ENCODE measurements around the gene PLEKHG1. TPM values are rescaled to one million over a fixed set of nuclear protein-coding genes. Genes with fewer than 3 reads are reported as not detected.

PLEKHG1 gene
- total and polyA plus RNA-seq, 8 donors, result 1.3 to 6.4 (median 2.6) TPM

- 33 to 46% methylated on average over 6 of the region's 6 CpGs for WGBS, 2 donors
- intact Hi-C loops (cut with DNase I), result no loop called here
- peak; percentile 70 for FAIRE-seq
- no peak for TF ChIP-seq CTCF (IDR thresholded peaks at IDR 0.05)
- Histone ChIP-seq H3K4me3 (no peak overlapping the region), H3K36me3 (no peaks in the 10 kb centered on the region), H3K4me1 (peaks cover 0 to 8% (median 0%) of the 10 kb centered on the region in 3 donors), H3K27me3 (no peaks in the 10 kb centered on the region), H3K9me3 (no peaks in the 10 kb centered on the region), H3K27ac (no peak overlapping the region)
- no peak for DNase-seq
- ATAC-seq, result peak in 3 of 4 donors; percentile 41 to 56 (median 55)
Observed at GRCh38 chr6:150641398-150642139, 41.9 kb downstream of the PLEKHG1 start.

- intact Hi-C loops (cut with DNase I), result no loop called here
- Histone ChIP-seq H3K9me3 (no peaks in the 10 kb centered on the region), H3K4me1 (peaks cover 0 to 8% (median 0%) of the 10 kb centered on the region in 3 donors), H3K4me3 (no peak overlapping the region), H3K36me3 (no peaks in the 10 kb centered on the region), H3K27me3 (no peaks in the 10 kb centered on the region), H3K27ac (no peak overlapping the region)
- ATAC-seq (no peak), FAIRE-seq (no peak), DNase-seq (no peak)
- no peak for TF ChIP-seq CTCF (IDR thresholded peaks at IDR 0.05)
- WGBS, 2 donors, result 91 to 94% methylated on average over 2 of the region's 2 CpGs
Observed at GRCh38 chr6:150646228-150646627, 46.5 kb downstream of the PLEKHG1 start.

- no peak for TF ChIP-seq CTCF (IDR thresholded peaks at IDR 0.05)
- H3K9me3 ChIP-seq, result no peaks in the 10 kb centered on the region
- H3K4me3 ChIP-seq, result no peak overlapping the region
- ATAC-seq, result no peak
- H3K27ac ChIP-seq, result no peak overlapping the region
- H3K4me1 ChIP-seq, result peaks cover 0 to 2% (median 0%) of the 10 kb centered on the region in 3 donors
- no peak for FAIRE-seq
- H3K36me3 ChIP-seq, result no peaks in the 10 kb centered on the region
- intact Hi-C loops (cut with DNase I), result no loop called here
- DNase-seq, result no peak
- H3K27me3 ChIP-seq, result no peaks in the 10 kb centered on the region
- WGBS, 2 donors, result 69 to 81% methylated on average over 3 of the region's 3 CpGs
Observed at GRCh38 chr6:150647051-150647450, 47.4 kb downstream of the PLEKHG1 start.

Other genes with a start within 250 kb of the PLEKHG1 start
- under 1 TPM; 0.09 to 0.75 (median 0.26) TPM for gene IYD, start 230.9 kb upstream of the PLEKHG1 start, total RNA-seq
- under 1 TPM in 1 of 2 donors, not detected in 1; 0.12 TPM for gene IYD, start 230.9 kb upstream of the PLEKHG1 start, polyA plus RNA-seq